Prostate gland (tissue), 2 donors: ENCODE measurements around the gene SP6.

Source experiments
- CTCF ChIP-seq, 4 experiments: fragments of 200-600 bp in 2 of 4; fragments of 450-650 bp in 2 of 4; sonication (generic) in 2 of 4; IDR thresholded peaks; 1 replicate in 3 of 4; 2 replicates in 1 of 4; pipeline ENCODE4 v1.5.1; 2016 to 2019; ENCODE audit warnings: antibody characterized with exemption in 4 of 4, mild to moderate bottlenecking in 2 of 4, moderate library complexity in 2 of 4
- POLR2A ChIP-seq: fragments of 450-650 bp; IDR thresholded peaks from one replicate; pipeline ENCODE4 v1.6.1; 2016; ENCODE audit warnings: antibody characterized with exemption, mild to moderate bottlenecking

- no peak for TF ChIP-seq CTCF (IDR thresholded peaks at IDR 0.05)
- no peak for TF ChIP-seq POLR2A
These were observed 40.7 kb downstream of the SP6 start for GRCh38 chr17:47810200-47810821.
